Measurements from ENCODE around the gene TRIM9. TPM values are rescaled to one million over a fixed set of nuclear protein-coding genes. Genes with fewer than 3 reads are reported as not detected.

Gene TRIM9
- total and polyA plus RNA-seq, 4 experiments from 2014 or later: 0.05 to 0.55 (median 0.44) TPM; not detected in 1

- POLR2A ChIA-PET (ENCODE audit: partially characterized antibody): no interaction called here
- Histone ChIP-seq H3K27me3 (ENCODE audit: insufficient read depth, low read length) (no peaks in the 10 kb centered on the region), H3K4me3 (ENCODE audit: low read length in 2 of 2) (no peak overlapping the region), H3K9me3 (ENCODE audit: control insufficient read depth in 1 of 2, low read length in 2 of 2) (no peaks in the 10 kb centered on the region), H3K27ac (ENCODE audit: low read depth, low read length) (no peak overlapping the region), H3K36me3 (ENCODE audit: insufficient read depth, low read length) (no peaks in the 10 kb centered on the region), H3K4me1 (ENCODE audit: insufficient read depth, low read length) (no peaks in the 10 kb centered on the region)
- Mint-ChIP-seq H3K4me1 (no peaks in the 10 kb centered on the region), H3K4me3 (no peak overlapping the region), H3K27ac (no peak overlapping the region), H3K36me3 (no peaks in the 10 kb centered on the region), H3K27me3 (peaks cover 10 to 20% of the 10 kb centered on the region in 2 donors), H3K9me3 (no peaks in the 10 kb centered on the region)
- CTCF ChIA-PET (ENCODE audit: partially characterized antibody): no interaction called here
- intact Hi-C loops (cut with micrococcal nuclease): no loop called here
- DNase-seq: no peak
Measured at GRCh38 chr14:50935126-50936015, 159.5 kb downstream of the TRIM9 start.

DNA sequence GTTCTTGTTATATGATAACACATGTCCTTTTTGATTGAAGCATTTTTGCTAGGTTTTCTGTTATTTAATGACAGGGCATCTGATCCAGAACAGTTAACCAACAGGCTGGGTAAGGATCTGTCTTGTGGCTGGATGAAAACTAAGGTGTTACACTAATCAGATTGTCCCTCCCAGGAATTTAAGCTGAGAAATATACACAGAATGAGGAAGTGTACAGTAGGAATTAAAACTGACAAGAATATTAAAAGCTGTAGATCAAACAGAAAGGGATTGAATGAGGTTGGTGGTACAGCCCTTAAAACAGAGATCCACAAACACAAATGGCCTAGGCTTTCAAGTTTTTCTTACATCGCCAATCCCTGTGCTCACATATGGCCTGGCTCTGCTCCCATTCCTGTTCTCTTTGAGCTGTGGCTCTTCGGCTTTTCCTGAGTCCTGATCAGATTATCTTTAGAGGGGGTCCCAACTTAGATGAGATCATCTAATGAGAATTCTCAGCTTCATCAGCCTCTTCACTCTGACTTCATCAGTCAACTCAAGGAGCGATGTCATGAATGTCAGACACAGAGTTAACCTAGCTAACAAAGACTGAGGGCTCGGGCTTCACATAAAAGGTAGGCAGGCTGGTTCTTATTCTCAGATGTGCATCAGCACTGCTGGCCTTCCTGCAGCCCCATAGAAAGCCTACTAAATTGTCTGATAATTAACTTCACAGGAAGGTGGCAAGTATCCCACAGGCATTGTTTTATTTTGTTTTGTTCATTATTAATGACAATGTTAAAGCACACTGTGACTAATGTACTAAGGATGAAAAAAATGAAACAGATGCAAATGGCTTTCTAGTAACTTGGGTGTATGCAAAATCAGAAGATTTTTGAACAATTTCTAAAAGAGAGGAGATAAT is 162.1 kb downstream of the TRIM9 start:
- Histone ChIP-seq H3K27ac (ENCODE audit: low read depth, low read length) (no peak overlapping the region), H3K4me1 (ENCODE audit: insufficient read depth, low read length) (no peaks in the 10 kb centered on the region), H3K27me3 (ENCODE audit: insufficient read depth, low read length) (no peaks in the 10 kb centered on the region), H3K36me3 (ENCODE audit: insufficient read depth, low read length) (no peaks in the 10 kb centered on the region), H3K4me3 (ENCODE audit: low read length in 2 of 2) (no peak overlapping the region), H3K9me3 (ENCODE audit: control insufficient read depth in 1 of 2, low read length in 2 of 2) (no peaks in the 10 kb centered on the region)
- no peak overlapping the region for H3K4me3 Mint-ChIP-seq
- POLR2A ChIA-PET (ENCODE audit: partially characterized antibody): no interaction called here
- peaks cover 12 to 17% of the 10 kb centered on the region in 2 donors for H3K27me3 Mint-ChIP-seq
- H3K27ac Mint-ChIP-seq: no peak overlapping the region
- H3K4me1 Mint-ChIP-seq: no peaks in the 10 kb centered on the region
- no peaks in the 10 kb centered on the region for H3K36me3 Mint-ChIP-seq
- H3K9me3 Mint-ChIP-seq: no peaks in the 10 kb centered on the region
- intact Hi-C loops (cut with micrococcal nuclease): no loop called here
- CTCF ChIA-PET (ENCODE audit: partially characterized antibody): no interaction called here
- DNase-seq: no peak

GRCh38 chr14:50932156-50932555 is 162.7 kb downstream of the TRIM9 start:
- intact Hi-C loops (cut with micrococcal nuclease): no loop called here
- ChIA-PET POLR2A (ENCODE audit: partially characterized antibody) (no interaction called here), CTCF (ENCODE audit: partially characterized antibody) (no interaction called here)
- Mint-ChIP-seq H3K9me3 (no peaks in the 10 kb centered on the region), H3K27ac (no peak overlapping the region), H3K36me3 (no peaks in the 10 kb centered on the region), H3K4me3 (no peak overlapping the region), H3K27me3 (peaks cover 12 to 13% of the 10 kb centered on the region in 2 donors), H3K4me1 (no peaks in the 10 kb centered on the region)
- no peaks in the 10 kb centered on the region for H3K9me3 ChIP-seq (ENCODE audit: control insufficient read depth in 1 of 2, low read length in 2 of 2)
- DNase-seq: no peak
- H3K27me3 ChIP-seq (ENCODE audit: insufficient read depth, low read length): no peaks in the 10 kb centered on the region
- no peaks in the 10 kb centered on the region for H3K36me3 ChIP-seq (ENCODE audit: insufficient read depth, low read length)
- no peaks in the 10 kb centered on the region for H3K4me1 ChIP-seq (ENCODE audit: insufficient read depth, low read length)
- H3K27ac ChIP-seq (ENCODE audit: low read depth, low read length): no peak overlapping the region
- H3K4me3 ChIP-seq (ENCODE audit: low read length in 2 of 2): no peak overlapping the region

DNA sequence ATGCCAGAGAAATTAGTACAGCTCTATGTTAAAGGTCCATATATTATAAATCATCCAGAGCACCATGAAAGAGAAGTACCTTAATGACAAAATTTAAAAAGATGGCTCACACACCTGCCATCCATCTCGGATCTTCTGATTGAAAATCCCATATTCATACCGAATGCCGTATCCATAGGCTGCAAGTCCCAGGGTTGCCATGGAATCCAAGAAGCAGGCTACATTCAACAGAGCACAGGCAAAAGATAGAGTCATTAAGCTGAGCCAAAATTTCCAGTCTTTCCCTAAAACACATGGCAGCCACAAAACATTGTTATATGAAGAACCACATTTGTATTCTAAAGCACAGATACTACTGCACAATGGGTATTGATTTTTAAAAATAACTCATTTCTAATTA is 163.3 kb downstream of the TRIM9 start:
- Mint-ChIP-seq H3K27ac (no peak overlapping the region), H3K4me1 (no peaks in the 10 kb centered on the region), H3K27me3 (peaks cover 12 to 13% of the 10 kb centered on the region in 2 donors), H3K36me3 (no peaks in the 10 kb centered on the region), H3K9me3 (no peaks in the 10 kb centered on the region), H3K4me3 (no peak overlapping the region)
- Histone ChIP-seq H3K9me3 (ENCODE audit: control insufficient read depth in 1 of 2, low read length in 2 of 2) (no peaks in the 10 kb centered on the region), H3K36me3 (ENCODE audit: insufficient read depth, low read length) (no peaks in the 10 kb centered on the region), H3K4me1 (ENCODE audit: insufficient read depth, low read length) (no peaks in the 10 kb centered on the region), H3K27me3 (ENCODE audit: insufficient read depth, low read length) (no peaks in the 10 kb centered on the region), H3K4me3 (ENCODE audit: low read length in 2 of 2) (no peak overlapping the region), H3K27ac (ENCODE audit: low read depth, low read length) (no peak overlapping the region)
- ChIA-PET CTCF (ENCODE audit: partially characterized antibody) (no interaction called here), POLR2A (ENCODE audit: partially characterized antibody) (no interaction called here)
- intact Hi-C loops (cut with micrococcal nuclease): no loop called here
- no peak for DNase-seq

DNA sequence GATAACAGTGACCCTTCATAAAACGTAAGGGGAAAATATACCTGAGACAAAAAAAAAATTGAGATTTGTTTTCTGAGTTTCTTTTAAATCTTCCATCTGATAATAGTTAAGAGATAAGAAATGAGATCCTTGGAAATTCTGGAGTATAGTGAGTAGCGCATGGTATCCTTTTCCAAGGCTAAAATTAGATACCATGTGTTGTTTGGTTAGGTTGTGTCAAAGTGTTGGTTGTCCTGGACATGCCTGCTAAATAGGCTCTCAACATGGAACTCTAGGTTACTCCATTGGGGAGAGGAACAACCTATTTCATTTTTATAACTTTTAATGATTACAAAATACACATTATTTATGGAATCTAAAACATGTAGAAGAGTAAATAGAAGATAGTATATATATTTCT is 165.4 kb downstream of the TRIM9 start:
- Mint-ChIP-seq H3K27me3 (peaks cover 12 to 14% of the 10 kb centered on the region in 2 donors), H3K4me1 (no peaks in the 10 kb centered on the region), H3K9me3 (no peaks in the 10 kb centered on the region), H3K36me3 (no peaks in the 10 kb centered on the region), H3K27ac (no peak overlapping the region), H3K4me3 (no peak overlapping the region)
- no peaks in the 10 kb centered on the region for H3K9me3 ChIP-seq (ENCODE audit: control insufficient read depth in 1 of 2, low read length in 2 of 2)
- intact Hi-C loops (cut with micrococcal nuclease): no loop called here
- POLR2A ChIA-PET (ENCODE audit: partially characterized antibody): no interaction called here
- H3K36me3 ChIP-seq (ENCODE audit: insufficient read depth, low read length): no peaks in the 10 kb centered on the region
- DNase-seq: no peak
- no peak overlapping the region for H3K27ac ChIP-seq (ENCODE audit: low read depth, low read length)
- no peaks in the 10 kb centered on the region for H3K4me1 ChIP-seq (ENCODE audit: insufficient read depth, low read length)
- no peak overlapping the region for H3K4me3 ChIP-seq (ENCODE audit: low read length in 2 of 2)
- no peaks in the 10 kb centered on the region for H3K27me3 ChIP-seq (ENCODE audit: insufficient read depth, low read length)
- CTCF ChIA-PET (ENCODE audit: partially characterized antibody): no interaction called here

DNA sequence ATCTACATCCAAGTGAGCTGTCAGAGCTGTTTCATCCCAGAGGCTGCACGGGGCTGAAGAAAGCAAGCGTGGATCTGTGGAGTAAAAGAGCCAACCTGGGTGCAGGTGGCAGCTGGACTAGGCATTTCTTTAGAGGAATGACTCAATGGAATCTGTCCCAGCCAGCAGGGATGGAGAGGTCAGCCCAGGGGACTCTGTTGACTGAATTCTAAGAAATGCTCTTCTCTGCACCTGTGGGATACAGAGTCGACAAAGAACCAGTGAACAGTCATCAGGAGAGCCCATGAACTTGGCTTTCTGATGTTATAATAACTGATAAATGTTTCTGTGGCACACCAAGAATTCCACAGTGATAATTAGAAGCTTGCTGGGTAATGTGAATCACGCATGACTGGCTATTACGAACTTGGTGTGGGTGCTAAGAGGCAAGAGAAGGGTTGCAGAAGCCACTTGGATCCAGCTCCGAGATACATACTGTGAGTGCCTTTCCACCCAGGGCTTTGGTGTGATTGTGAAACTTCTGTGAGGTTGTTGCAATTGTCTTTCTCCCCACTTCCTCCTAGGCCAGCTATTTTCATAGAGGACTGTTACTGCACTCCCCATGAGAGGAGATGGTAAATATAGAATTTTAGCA is 166.8 kb downstream of the TRIM9 start:
- Histone ChIP-seq H3K4me1 (ENCODE audit: insufficient read depth, low read length) (no peaks in the 10 kb centered on the region), H3K4me3 (ENCODE audit: low read length in 2 of 2) (no peak overlapping the region), H3K36me3 (ENCODE audit: insufficient read depth, low read length) (no peaks in the 10 kb centered on the region), H3K27ac (ENCODE audit: low read depth, low read length) (no peak overlapping the region), H3K9me3 (ENCODE audit: control insufficient read depth in 1 of 2, low read length in 2 of 2) (no peaks in the 10 kb centered on the region), H3K27me3 (ENCODE audit: insufficient read depth, low read length) (no peaks in the 10 kb centered on the region)
- Mint-ChIP-seq H3K4me3 (no peak overlapping the region), H3K36me3 (no peaks in the 10 kb centered on the region), H3K27me3 (peaks cover 8 to 12% of the 10 kb centered on the region in 2 donors), H3K9me3 (no peaks in the 10 kb centered on the region), H3K4me1 (no peaks in the 10 kb centered on the region), H3K27ac (no peak overlapping the region)
- POLR2A ChIA-PET (ENCODE audit: partially characterized antibody): no interaction called here
- intact Hi-C loops (cut with micrococcal nuclease): no loop called here
- CTCF ChIA-PET (ENCODE audit: partially characterized antibody): no interaction called here
- no peak for DNase-seq

DNA sequence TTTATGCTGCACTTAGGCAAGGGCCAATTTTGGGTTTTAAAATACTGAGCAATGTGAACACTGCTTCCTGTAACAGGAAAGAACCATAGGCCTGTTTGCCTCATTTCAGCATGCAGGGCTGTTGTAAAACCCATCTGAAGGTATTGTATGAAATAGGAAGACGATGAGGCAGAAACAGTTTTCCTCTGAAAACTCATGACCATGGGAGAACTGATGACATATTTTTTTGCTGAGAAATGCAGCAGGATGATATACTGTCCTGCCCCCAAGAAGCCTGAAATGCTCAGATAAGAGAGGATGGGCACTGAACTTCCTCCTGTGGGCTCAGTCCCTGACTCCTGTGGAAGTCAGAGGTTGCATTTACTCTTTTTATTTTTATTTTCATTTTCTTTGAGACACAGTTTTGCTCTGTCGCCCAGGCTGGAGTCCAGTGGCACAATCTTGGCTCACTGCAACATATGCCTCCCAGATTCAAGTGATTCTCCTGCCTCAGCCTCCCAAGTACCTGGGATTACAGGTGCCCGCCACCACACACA is 168.0 kb downstream of the TRIM9 start:
- ChIA-PET CTCF (ENCODE audit: partially characterized antibody) (no interaction called here), POLR2A (ENCODE audit: partially characterized antibody) (no interaction called here)
- Histone ChIP-seq H3K9me3 (ENCODE audit: control insufficient read depth in 1 of 2, low read length in 2 of 2) (no peaks in the 10 kb centered on the region), H3K4me3 (ENCODE audit: low read length in 2 of 2) (no peak overlapping the region), H3K36me3 (ENCODE audit: insufficient read depth, low read length) (no peaks in the 10 kb centered on the region), H3K27me3 (ENCODE audit: insufficient read depth, low read length) (no peaks in the 10 kb centered on the region), H3K4me1 (ENCODE audit: insufficient read depth, low read length) (no peaks in the 10 kb centered on the region), H3K27ac (ENCODE audit: low read depth, low read length) (no peak overlapping the region)
- Mint-ChIP-seq H3K36me3 (no peaks in the 10 kb centered on the region), H3K4me3 (no peak overlapping the region), H3K9me3 (no peaks in the 10 kb centered on the region), H3K27me3 (peaks cover 8 to 12% of the 10 kb centered on the region in 2 donors), H3K27ac (no peak overlapping the region), H3K4me1 (no peaks in the 10 kb centered on the region)
- intact Hi-C loops (cut with micrococcal nuclease): no loop called here
- no peak for DNase-seq
